NCI-H774 (cell line): Measurements from ENCODE around the gene DLEC1.

Source experiments
- DNase-seq: peaks from one replicate; lab custom pipeline; 2025; lab: John Stamatoyannopoulos, UW

The DLEC1 gene

GRCh38 chr3:38108649-38109579 is 69.9 kb downstream of the DLEC1 start:
- DNase-seq, result no peak

DNA sequence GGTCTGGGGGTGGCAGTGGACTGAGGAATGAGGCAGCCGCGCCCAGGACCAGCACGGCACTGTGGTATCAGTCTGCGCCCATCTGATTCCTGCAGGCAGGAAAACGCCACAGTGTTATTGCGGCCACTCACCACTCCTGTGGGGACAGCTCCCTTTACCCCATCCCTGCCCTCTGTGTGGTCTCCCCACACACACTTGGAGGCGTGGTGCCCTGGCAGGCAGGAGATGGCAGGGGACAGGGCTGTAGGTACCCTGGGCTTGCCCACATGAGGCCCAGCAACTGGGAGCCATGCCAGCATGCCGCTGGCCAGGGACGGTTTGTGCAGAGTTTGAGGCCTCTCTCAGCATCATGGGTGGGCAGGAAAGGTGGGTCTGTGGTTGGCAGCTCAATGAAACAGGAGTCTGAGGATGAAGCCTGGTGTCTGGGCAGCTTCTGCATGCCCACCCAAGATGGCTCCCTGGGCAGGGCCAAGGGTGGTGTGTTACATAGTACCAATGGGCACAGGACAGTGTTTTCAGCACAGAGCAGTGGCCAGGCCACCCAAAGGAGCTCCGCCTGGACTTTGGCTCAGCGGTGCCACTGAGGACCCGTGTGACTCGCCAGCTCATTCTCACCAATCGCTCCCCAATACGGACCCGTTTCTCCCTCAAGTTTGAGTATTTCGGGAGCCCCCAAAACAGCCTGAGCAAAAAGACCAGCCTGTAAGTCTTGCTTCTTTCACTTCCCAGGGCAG is 70.7 kb downstream of the DLEC1 start:
- DNase-seq, result no peak

DNA sequence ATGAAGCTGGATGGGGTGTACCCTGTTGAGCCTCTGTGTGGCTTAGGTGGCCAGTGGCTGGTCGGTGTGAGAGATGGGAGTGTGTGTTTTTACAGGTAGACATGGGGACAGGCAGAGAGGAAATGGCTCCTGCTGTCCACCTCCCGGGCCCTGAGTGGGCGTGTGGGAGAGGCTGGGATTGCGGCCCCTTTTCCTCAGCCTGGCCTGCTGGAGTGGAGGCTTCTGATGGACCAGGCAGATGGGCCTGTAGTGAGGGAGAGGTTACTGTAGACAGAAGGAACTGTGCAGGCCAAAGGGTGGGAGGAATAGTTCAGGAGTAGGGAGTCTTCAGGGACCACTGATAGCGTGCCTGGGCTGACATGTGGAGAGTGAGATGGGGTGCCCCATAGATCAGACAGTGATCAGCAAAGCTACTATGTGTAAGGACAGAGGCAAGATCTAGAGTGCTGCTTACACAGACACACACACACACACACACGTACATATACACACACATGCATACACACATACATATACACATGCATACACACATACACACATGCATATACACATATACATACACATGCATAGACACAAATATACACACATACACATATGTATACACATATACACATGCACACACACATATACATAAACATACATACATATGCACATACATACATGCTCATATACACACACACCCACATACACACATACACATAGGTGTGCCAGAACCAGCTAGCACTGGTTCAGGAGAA is 71.5 kb downstream of the DLEC1 start:
- DNase-seq, result no peak

DNA sequence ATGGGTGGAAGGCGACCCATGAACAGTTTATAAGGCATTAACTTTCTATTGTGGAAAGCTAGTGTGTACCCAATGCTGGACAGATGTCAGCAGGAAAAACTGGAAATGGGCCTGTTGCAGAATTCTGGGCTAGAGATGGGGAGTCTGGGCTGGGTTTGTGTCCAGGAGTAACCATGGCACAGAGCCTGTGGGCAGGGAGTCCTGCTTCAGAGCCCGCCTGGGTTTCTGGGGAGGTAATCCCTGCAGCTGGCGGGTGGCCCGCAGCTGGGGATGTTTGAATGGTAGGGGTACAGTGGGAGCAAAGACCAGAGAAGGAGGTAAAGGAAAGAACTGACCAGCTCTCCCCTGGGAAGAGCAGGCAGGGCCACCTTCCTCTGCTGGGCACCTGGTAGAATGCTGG is 72.2 kb downstream of the DLEC1 start:
- no peak for DNase-seq

DNA sequence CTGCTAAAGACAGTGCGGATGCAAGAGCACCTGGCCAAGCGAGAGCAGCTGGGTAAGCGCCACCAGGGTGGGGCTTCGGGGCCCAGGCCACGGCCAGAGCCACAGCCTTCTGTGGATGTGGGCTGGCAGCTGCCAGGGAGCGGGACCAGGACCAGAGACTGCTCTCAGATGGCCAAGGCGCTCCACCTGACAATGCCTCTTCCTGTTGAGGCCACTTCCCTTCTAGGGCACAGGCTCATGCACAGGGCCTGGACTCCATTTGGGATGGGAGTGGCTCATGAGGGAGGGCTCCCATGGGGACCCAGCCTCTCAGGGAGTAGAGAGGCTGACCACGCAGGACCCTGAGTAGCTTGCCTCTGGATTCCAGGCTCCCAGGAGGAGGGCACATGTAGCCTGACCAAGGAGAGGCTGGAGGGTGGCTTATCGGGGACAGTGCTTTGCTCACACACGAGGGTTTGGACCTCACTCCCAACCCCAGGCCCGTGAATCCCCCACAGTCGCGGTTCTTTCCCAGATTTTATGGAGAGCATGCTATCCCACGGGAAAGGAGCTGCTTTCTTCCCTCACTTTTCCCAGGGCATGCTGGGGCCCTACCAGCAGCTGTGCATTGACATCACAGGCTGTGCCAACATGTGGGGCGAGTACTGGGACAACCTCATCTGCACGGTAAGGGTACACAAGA is 72.8 kb downstream of the DLEC1 start:
- no peak for DNase-seq

GRCh38 chr3:38112378-38112761 is 73.4 kb downstream of the DLEC1 start:
- DNase-seq, result no peak

DNA sequence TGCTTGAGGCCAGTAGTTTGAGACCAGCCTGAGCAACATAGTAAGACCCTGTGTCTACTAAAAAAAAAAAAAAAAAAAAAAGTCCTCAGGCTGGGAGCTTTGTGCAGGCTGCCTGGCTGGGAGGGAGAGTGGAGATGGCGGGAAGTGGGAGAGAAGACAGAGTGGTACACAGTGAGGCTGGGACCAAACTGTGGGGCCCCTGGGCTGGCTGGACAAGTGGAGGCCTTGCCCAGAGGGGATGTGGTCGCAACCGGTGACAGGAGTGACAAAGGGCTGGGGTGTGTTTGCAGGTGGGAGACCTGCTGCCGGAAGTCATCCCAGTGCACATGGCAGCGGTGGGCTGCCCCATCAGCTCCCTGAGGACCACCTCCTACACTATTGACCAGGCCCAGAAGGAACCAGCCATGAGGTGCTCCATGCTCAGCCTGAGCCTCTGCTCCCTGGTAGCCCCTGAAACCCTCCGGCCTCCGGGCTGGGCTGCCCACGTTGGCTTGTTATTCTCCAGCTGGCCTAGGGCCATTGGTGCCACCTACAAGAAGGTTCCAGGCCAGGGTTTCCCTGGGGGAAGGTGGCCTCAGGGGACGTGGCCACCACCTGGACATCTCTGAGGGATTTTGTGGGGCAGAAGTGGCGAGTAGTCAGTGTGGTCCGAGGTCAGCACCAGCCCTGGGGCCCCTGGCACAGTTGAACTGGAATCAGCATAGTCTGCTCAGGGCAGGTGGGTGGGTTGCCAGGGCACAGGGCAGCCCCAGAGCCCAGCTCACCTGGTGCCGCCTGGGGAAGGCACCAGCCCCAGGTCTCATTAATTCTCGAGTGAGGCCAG is 75.3 kb downstream of the DLEC1 start:
- no peak for DNase-seq

DNA sequence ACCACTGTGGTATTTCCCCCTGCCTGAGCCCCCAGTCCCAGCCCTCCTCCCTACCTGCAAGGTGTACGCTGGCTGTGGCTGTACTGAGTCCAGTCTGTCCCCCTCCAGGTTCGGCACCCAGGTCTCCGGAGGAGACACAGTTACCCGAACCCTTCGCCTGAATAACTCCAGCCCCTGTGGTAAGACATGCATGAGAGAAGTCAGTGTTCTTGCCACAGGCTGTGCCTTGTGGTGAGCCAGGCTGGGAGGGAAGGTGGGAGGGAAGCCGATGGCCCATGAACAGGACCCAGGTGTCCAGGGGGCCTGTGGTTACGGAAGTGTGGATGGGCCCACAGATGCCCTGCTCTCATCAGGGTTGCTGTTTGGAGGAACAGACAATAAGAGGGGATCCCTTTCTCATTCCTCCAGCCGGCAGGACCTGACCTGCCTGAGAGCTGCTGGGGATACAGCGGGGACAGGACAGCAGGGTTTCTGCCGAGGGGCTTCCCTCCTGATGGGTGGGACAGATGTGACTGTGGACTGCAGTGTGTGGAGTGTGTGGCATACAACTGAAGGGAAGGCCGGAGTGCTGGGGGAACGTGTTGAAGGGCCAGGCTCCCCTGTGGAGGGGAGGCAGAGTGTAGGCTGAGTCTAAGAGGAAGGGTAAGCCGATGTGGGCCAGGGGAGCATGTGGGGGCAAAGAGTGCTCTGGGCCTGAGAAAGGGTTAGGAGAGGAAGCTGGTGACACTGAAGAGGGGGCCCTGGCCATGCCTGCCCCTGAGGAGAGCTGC is 76.1 kb downstream of the DLEC1 start:
- DNase-seq, result no peak

- DNase-seq, result no peak
Observed at GRCh38 chr3:38115645-38116427, 76.8 kb downstream of the DLEC1 start.

- DNase-seq, result no peak
Observed at GRCh38 chr3:38116471-38117162, 77.6 kb downstream of the DLEC1 start.

- no peak for DNase-seq
Observed at GRCh38 chr3:38117163-38117716, 78.2 kb downstream of the DLEC1 start.

GRCh38 chr3:38117748-38118420 is 78.9 kb downstream of the DLEC1 start:
- DNase-seq, result no peak

DNA sequence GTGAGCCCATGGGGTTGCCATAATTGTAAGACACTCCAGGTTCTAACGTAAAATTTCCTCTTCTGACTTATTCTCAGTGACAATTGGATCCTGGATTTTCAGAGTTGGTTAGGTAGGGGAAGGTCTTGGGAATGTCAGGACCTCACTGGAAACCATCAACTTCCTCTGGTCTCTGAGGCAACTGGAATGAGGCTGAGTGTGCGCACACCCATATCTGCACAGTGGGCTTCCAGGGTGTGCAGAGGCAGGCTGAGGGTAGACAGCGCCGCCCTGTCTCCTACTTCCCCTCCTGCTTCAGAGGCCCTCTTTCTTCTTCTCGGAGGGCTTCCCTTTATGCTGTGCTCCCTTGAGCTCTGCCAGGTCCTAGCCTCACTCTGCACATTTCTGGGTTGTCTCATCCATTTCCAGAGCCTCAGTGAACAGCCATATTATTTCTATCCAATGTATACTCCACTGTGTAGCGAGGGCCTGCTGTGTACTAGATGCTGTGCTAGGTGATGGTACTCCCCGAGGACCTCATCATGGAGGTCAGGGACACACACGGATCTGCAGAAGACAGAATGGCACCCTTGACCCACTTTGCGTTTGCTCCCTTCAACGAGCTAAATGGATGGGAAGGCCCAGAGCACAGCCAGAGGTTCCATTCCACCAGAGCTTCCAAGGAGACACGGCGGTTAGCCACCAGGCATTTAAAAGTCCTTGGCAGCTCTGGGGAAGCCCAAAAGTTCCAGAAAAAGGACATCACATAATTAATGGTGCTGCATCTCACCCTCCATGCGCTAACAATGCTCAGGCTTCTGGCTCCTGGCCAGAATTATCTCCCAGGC is 79.6 kb downstream of the DLEC1 start:
- no peak for DNase-seq

DNA sequence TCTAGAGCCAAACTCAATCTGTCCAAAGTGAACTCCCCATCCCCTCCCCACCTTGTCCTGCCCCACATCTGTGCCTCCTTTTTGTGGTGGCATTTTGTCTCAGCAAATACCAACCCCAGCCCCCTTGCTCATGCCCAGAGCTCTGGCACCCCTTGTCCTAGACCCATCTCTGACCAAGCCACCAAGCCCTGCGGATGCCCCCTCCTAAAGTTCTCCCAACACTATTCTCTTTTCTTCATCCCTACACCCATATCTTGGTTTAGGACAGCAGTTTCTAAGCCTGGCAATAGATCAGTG is 80.2 kb downstream of the DLEC1 start:
- no peak for DNase-seq

DNA sequence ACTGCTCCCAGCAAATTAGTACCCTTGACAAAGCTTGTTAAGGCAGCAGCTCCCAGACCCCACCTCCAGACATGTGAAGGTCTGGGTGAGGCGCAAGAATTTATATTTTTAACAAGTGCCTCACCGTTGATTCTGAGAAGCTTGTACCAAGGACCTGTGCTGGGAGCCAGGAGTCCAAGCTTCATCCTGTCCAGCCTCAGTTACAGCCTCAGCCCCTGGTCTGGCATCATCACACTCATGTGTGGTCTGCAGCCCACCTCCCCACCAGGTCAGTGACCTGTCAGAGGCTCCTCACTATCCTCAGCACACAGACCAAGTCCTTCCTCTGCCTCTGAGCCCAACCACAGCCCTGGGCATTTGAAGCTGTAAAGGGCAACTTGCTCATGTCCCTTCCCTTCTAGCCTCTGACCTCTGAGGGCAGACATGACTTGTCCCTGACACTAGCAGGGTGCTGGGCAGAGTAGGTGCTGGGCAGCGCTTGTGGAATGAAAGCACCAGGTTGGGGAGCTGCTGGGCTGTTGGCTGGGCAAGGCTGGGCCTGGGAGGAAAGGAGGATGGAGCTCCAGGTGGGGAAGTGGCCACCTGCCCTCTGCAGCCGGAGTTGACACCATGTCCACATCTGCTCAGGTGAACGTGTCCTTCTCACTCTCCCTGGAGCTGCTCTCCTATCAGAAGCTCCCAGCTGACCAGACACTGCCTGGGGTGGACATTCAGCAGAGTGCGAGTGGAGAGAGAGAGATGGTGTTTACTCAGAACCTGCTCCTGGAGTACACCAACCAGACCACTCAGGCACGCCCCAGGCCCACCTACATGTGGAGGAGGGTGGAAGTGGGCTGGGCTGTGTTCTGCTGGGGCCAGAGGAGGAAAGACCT is 81.0 kb downstream of the DLEC1 start:
- DNase-seq, result no peak

DNA sequence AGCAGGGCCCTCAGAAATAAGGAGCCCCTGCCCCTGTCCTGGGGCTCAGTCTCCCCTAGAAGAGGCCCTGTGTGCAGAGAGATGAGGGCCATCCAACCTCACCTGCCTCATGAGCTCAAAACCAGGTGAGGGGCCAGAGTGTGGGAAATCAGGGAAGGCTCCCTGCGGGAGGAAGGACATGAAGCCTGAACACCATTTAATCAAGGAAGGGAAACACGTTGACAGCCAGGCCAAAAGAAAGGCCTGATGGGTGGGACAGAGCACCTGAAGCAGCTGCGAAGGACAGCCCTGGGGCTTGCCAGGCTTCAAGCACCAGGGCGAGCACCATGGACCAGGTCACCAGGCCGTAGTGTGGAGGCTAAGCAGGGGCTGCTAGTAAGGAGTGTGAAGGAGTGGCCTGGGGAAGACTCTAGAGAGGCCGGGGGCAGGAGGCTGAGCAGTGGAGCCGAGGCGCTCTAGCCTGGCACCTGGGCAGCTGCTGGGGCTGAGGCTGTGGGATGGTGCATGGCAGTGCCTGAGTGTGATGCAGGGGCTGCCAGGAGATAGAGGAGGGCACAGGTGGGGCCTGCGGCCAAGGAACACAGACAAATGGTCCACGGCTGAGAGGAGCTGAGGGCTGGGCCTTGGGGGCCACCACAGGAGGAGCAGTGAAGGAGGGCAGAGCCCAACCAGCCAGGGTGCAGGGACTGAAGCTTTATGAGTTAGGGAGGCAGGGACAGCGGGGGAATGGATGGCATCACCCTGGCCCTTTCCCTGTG is 81.9 kb downstream of the DLEC1 start:
- no peak for DNase-seq
